Natural killer cell (primary cell): Measurements from ENCODE around the gene DST. TPM values are rescaled to one million over a fixed set of nuclear protein-coding genes. Genes with fewer than 3 reads are reported as not detected.

Experiments
- ATAC-seq, 3 donors: fragments of 150-1000 bp in 2 of 3; fragments of 200-7000 bp in 1 of 3; cut with Tn5 transposase; 1 replicate in 1 of 3; 2 replicates in 2 of 3; pipeline ENCODE4 v1.10.0; 2021; ENCODE audit warnings: mild to moderate bottlenecking in 2 of 3, moderate library complexity in 2 of 3
- DNase-seq, 2 donors: peaks; one replicate each; pipeline versions ENCODE4 v3.0.0 to v3.0.0-alpha.2; 2013 to 2021; ENCODE audit warnings: mixed read lengths in 1 of 2
- H3K27ac ChIP-seq: one replicate; pipeline ENCODE4 v1.5.1; 2013; ENCODE audit warnings: mild to moderate bottlenecking, low read length
- H3K27me3 ChIP-seq: one replicate; pipeline ENCODE4 v1.6.1; 2013; ENCODE audit warnings: low read length; ENCODE audit not compliant: control insufficient read depth, insufficient read depth
- H3K36me3 ChIP-seq: one replicate; pipeline ENCODE4 v1.6.1; 2013; ENCODE audit warnings: low read length; ENCODE audit not compliant: control insufficient read depth, insufficient read depth
- H3K4me1 ChIP-seq: one replicate; pipeline ENCODE4 v1.6.1; 2013; ENCODE audit warnings: low read length; ENCODE audit not compliant: control insufficient read depth, insufficient read depth
- H3K4me3 ChIP-seq: one replicate; pipeline ENCODE4 v1.5.1; 2013; ENCODE audit warnings: low read length
- H3K9me3 ChIP-seq: one replicate; pipeline ENCODE4 v1.6.1; 2013; ENCODE audit warnings: low read length; ENCODE audit not compliant: control insufficient read depth, insufficient read depth
- H3K27ac Mint-ChIP-seq, 2 donors: one replicate each; pipeline ENCODE4 v1.8.0; 2022; ENCODE audit warnings: mild to moderate bottlenecking in 2 of 2, mixed read lengths in 2 of 2, moderate library complexity in 1 of 2
- H3K27me3 Mint-ChIP-seq, 2 donors: one replicate each; pipeline ENCODE4 v1.8.0; 2022; ENCODE audit warnings: low read depth in 2 of 2, mixed read lengths in 2 of 2
- H3K36me3 Mint-ChIP-seq: one replicate; pipeline ENCODE4 v1.8.0; 2022; ENCODE audit warnings: mixed read lengths
- H3K4me1 Mint-ChIP-seq, 2 donors: one replicate each; pipeline ENCODE4 v1.8.0; 2022; ENCODE audit warnings: mixed read lengths in 2 of 2
- H3K4me3 Mint-ChIP-seq: one replicate; pipeline ENCODE4 v1.8.0; 2022; ENCODE audit warnings: mild to moderate bottlenecking, moderate library complexity, mixed read lengths
- H3K9me3 Mint-ChIP-seq, 2 donors: one replicate each; pipeline ENCODE4 v1.8.0; 2022; ENCODE audit warnings: mixed read lengths in 2 of 2
- WGBS: methylation state at CpG from one replicate; pipeline ENCODE4 v1.1.7; 2013; ENCODE audit warnings: missing lambda C conversion rate; ENCODE audit not compliant: insufficient coverage; 5-methylcytosine and 5-hydroxymethylcytosine counted together
- intact Hi-C: fragments of 100-400 bp; cut with micrococcal nuclease; formaldehyde crosslinking; loops from one replicate; pipeline ENCODE4 v1.14.2; 2022
- total RNA-seq, 4 donors: library from RNA; stranded (reverse); fragments of 120-200 nt in 1 of 4; gene quantifications; one replicate each; pipeline versions ENCODE4 v1.2.3 to v1.2.4, GENCODE V29; 2013 to 2022
- TF ChIP-seq, protein P1 (sequence below): fragments of 200-600 bp; IDR thresholded peaks from one replicate; pipeline ENCODE4 v1.8.0; 2022; ENCODE audit warnings: antibody characterized with exemption

Gene DST
- total RNA-seq, 3 donors from 2014 or later (not counting 1 experiment from before 2014, with no cell fraction given) = 5.6 to 14.7 (median 8.9) TPM

DNA sequence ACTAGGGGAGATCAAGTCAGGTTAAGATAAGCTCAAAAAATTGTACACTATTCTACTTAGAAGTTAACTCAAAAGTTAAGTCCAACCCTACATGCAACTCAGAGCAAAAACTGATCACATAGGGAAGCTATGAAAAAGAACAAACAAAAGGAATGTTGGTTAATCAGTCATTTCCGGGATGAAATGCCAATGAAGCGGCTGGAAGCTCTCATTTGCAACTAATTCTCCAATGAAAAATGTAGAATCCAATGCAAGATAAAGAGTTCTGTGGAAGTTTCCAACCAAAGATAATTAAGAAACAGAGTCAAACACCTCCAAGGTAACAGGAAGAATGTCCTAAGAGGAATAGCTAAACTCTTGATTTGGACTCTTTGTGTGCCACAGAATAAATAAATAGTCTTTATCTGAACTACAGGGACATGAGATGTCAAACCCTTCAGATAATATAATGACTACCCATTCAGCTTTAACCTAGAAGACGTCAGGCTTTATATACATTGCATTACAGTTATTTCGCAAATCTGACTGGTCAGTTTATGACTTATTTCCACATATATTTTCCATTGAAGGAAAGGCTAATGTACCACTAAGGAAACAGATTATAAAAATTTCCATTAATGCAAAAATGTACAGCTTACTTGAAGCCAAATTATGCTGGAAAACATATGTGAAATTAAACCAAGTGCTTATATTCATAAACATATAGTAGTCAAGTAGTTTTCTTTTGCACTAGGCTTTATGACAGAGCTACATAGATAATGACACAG is 48.0 kb upstream of the DST start:
- Mint-ChIP-seq H3K27me3 (peaks cover 0 to 4% of the 10 kb centered on the region in 2 donors), H3K4me1 (no peaks in the 10 kb centered on the region), H3K9me3 (no peaks in the 10 kb centered on the region), H3K4me3 (no peak overlapping the region), H3K36me3 (no peaks in the 10 kb centered on the region), H3K27ac (no peak overlapping the region)
- Histone ChIP-seq H3K27ac (no peak overlapping the region), H3K9me3 (no peaks in the 10 kb centered on the region), H3K36me3 (no peaks in the 10 kb centered on the region), H3K27me3 (no peaks in the 10 kb centered on the region), H3K4me1 (no peaks in the 10 kb centered on the region), H3K4me3 (no peak overlapping the region)
- intact Hi-C loops = no loop called here
- TF ChIP-seq, protein P1, sequence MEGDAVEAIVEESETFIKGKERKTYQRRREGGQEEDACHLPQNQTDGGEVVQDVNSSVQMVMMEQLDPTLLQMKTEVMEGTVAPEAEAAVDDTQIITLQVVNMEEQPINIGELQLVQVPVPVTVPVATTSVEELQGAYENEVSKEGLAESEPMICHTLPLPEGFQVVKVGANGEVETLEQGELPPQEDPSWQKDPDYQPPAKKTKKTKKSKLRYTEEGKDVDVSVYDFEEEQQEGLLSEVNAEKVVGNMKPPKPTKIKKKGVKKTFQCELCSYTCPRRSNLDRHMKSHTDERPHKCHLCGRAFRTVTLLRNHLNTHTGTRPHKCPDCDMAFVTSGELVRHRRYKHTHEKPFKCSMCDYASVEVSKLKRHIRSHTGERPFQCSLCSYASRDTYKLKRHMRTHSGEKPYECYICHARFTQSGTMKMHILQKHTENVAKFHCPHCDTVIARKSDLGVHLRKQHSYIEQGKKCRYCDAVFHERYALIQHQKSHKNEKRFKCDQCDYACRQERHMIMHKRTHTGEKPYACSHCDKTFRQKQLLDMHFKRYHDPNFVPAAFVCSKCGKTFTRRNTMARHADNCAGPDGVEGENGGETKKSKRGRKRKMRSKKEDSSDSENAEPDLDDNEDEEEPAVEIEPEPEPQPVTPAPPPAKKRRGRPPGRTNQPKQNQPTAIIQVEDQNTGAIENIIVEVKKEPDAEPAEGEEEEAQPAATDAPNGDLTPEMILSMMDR = no peak
- WGBS = 91% methylated on average over 4 of the region's 4 CpGs
- no peak for ATAC-seq
- DNase-seq = no peak

GRCh38 chr6:56689663-56690062 is 47.0 kb upstream of the DST start:
- Histone ChIP-seq H3K27me3 (no peaks in the 10 kb centered on the region), H3K27ac (no peak overlapping the region), H3K4me3 (no peak overlapping the region), H3K36me3 (no peaks in the 10 kb centered on the region), H3K4me1 (no peaks in the 10 kb centered on the region), H3K9me3 (no peaks in the 10 kb centered on the region)
- Mint-ChIP-seq H3K9me3 (no peaks in the 10 kb centered on the region), H3K36me3 (no peaks in the 10 kb centered on the region), H3K27me3 (peaks cover 0 to 4% of the 10 kb centered on the region in 2 donors), H3K4me3 (no peak overlapping the region), H3K27ac (no peak overlapping the region), H3K4me1 (no peaks in the 10 kb centered on the region)
- intact Hi-C loops = no loop called here
- WGBS = 85% methylated on average over 1 of the region's 1 CpG
- no peak for DNase-seq
- TF ChIP-seq, protein P1 = no peak
- ATAC-seq = no peak

DNA sequence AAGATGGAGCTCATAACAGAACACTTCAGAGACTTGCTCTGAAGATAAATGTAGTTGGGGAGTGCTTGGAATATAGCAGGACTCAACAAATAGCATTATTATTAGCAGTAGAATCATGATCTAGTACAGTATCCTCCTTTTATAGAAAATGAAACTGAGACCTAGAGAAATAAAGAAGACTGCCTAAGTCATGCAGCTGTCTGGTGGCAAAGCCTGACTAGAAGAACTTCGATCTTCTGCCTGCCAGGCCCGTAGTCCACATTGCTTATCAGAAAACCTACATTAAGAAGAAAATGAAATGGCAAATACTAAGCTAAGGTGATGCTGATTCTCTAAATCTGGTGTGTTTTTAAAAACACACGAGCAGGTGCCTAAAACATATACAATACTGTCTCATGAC is 46.4 kb upstream of the DST start:
- TF ChIP-seq, protein P1 = no peak
- Mint-ChIP-seq H3K27me3 (peaks cover 0 to 4% of the 10 kb centered on the region in 2 donors), H3K36me3 (no peaks in the 10 kb centered on the region), H3K27ac (no peak overlapping the region), H3K4me3 (no peak overlapping the region), H3K4me1 (no peaks in the 10 kb centered on the region), H3K9me3 (no peaks in the 10 kb centered on the region)
- Histone ChIP-seq H3K4me1 (no peaks in the 10 kb centered on the region), H3K9me3 (no peaks in the 10 kb centered on the region), H3K36me3 (no peaks in the 10 kb centered on the region), H3K27ac (no peak overlapping the region), H3K4me3 (no peak overlapping the region), H3K27me3 (no peaks in the 10 kb centered on the region)
- no peak for ATAC-seq
- intact Hi-C loops = no loop called here
- WGBS = 83% methylated on average over 1 of the region's 3 CpGs
- no peak for DNase-seq

GRCh38 chr6:56688521-56688920 is 45.8 kb upstream of the DST start:
- peaks cover 0 to 4% of the 10 kb centered on the region in 2 donors for H3K27me3 Mint-ChIP-seq
- H3K4me1 ChIP-seq = no peaks in the 10 kb centered on the region
- no peak overlapping the region for H3K27ac ChIP-seq
- H3K36me3 Mint-ChIP-seq = no peaks in the 10 kb centered on the region
- WGBS = 92% methylated on average over 2 of the region's 2 CpGs
- H3K27ac Mint-ChIP-seq = no peak overlapping the region
- no peak overlapping the region for H3K4me3 Mint-ChIP-seq
- no peaks in the 10 kb centered on the region for H3K9me3 Mint-ChIP-seq
- intact Hi-C loops = no loop called here
- no peak overlapping the region for H3K4me3 ChIP-seq
- DNase-seq (no peak), ATAC-seq (no peak)
- no peaks in the 10 kb centered on the region for H3K9me3 ChIP-seq
- H3K27me3 ChIP-seq = no peaks in the 10 kb centered on the region
- no peaks in the 10 kb centered on the region for H3K36me3 ChIP-seq
- TF ChIP-seq, protein P1 = no peak
- H3K4me1 Mint-ChIP-seq = no peaks in the 10 kb centered on the region
